ENCODE data around the gene PGC.

The PGC gene

DNA sequence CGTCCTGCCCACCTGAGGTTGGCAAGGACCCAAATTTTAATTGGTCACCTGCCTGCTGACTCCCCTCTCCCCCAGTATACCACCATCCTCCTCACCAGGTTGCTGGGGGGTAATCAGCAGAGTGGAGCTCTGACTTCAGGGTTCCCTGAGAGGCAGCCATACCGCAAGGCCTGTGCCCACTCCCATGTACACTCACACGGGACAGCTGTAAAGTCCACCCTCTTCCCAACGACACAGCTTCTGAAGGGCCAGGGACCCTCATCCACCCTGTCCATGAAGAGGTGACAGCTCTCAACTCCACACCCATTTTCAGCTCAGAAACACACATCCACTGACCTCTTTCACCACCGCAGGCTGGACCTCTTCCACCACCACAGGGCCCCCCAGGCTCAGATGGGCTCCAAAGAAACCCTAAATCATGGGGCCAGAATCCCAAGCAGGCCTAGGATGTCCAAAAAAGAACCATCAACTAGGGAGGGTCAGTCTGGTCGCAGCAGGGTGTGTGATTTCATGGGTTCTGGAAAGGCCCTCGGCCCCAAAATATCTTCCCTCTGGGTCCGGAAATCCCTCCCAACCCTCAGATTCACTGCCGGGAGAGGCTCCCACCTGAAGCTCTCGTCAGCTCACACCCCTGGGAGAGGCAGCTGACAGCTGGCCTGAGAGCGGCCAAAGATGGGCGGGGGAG, 41.7 kb downstream of the PGC start:
- H3K9ac ChIP-seq (ENCODE audit: low read length): no peak overlapping the region
- H3K27me3 ChIP-seq (ENCODE audit: control insufficient read depth, insufficient read depth, low read length): no peaks in the 10 kb centered on the region
- H3K4me3 ChIP-seq (ENCODE audit: low read length): no peak overlapping the region
- H3K27ac ChIP-seq (ENCODE audit: low read length): no peak overlapping the region
- H3K9me3 ChIP-seq (ENCODE audit: control insufficient read depth, low read depth, low read length): no peaks in the 10 kb centered on the region
- H3K4me1 ChIP-seq (ENCODE audit: control insufficient read depth, low read depth, low read length): peaks cover 7% of the 10 kb centered on the region
- no peaks in the 10 kb centered on the region for H3K36me3 ChIP-seq (ENCODE audit: control insufficient read depth, low read depth, low read length)

DNA sequence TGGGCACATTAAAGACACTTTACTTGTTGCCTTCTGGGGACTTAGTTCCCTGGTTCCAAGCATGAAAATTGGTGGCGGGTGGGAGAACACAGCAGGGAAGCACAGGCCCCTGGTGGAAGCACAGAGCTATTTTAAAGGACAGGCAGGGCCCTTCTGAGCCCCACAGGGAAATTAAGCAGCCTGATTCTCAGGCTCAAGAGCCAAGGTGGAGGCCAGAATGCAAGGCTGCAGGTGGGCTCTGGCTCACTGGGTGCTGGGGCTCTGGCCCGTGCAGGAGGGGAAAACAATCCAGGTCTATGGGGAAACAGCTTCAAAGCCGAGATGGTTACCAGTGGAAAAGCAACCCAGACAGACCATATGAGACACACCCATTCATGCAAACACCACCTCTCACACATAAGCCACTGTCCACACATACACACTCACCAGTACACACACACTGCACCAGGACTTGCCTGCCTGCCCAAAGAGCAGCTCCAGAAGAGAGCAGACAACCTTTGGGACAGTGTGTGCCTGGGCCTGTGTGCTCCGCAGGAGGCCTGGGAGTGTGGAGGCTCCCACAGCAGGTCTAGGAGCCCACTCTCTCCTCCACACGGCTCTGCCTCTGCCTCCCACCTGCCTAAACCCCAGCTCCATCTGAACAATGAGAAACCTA, 42.4 kb downstream of the PGC start:
- no peak overlapping the region for H3K9ac ChIP-seq (ENCODE audit: low read length)
- no peaks in the 10 kb centered on the region for H3K9me3 ChIP-seq (ENCODE audit: control insufficient read depth, low read depth, low read length)
- H3K36me3 ChIP-seq (ENCODE audit: control insufficient read depth, low read depth, low read length): no peaks in the 10 kb centered on the region
- no peak overlapping the region for H3K27ac ChIP-seq (ENCODE audit: low read length)
- peaks cover 8% of the 10 kb centered on the region for H3K4me1 ChIP-seq (ENCODE audit: control insufficient read depth, low read depth, low read length)
- H3K4me3 ChIP-seq (ENCODE audit: low read length): no peak overlapping the region
- H3K27me3 ChIP-seq (ENCODE audit: control insufficient read depth, insufficient read depth, low read length): no peaks in the 10 kb centered on the region

DNA sequence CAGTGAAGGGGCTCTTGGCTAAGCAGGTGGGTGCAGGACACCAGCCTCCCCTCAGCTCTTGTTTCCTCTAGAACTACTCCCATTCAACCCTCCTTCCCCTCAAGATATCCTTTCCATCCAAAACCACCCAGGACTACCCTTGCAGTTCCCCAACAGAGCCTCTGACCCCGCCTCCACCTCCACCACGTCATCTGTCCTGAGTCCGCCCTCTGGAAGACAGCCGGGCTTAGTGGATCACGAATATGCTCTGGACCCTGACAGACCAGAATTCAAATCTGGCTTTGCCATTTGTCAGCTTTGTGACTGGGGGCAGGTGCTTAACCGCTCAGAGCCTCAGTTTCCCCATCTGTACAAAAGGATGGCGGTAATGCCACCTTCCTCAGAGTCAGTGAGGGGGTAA, 43.2 kb downstream of the PGC start:
- no peak overlapping the region for H3K9ac ChIP-seq (ENCODE audit: low read length)

DNA sequence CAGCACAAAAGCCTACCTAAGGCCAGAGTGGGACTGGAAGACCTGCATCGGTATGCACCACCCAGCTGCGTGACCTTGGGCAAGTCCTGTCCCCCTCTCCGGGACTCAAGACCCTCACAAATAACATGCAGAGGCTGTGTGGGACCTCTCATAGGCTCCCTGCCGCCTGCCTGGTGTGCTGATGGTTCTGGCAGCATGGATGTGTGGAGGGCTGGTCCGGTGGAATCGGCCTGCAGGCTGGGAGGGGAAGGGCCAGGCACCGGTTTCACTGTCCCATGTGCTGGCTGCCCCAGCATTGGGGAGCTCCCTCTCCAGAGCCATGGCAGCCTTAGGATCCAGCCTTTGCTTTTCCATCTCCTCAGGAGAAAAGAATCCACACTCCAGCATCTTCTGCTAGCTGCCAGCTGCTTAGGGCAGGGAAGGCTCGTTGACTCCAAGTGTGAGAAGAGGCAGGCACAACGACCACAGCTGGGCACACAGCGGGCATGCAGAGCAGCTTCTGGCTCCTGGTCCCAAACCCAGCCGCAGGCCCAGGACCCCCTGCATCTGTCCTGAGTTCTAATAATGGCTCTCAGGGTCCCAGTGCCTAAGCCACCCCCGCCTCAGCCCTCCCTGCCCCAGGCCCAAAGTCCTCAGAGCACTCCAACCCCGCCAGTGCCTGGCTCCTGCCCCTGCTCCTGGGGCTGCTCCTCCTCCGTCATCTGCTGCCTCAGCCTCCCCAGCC, 44.3 kb downstream of the PGC start:
- Histone ChIP-seq H3K27ac (ENCODE audit: low read length) (no peak overlapping the region), H3K4me1 (ENCODE audit: control insufficient read depth, low read depth, low read length) (peaks cover 8% of the 10 kb centered on the region), H3K27me3 (ENCODE audit: control insufficient read depth, insufficient read depth, low read length) (no peaks in the 10 kb centered on the region), H3K36me3 (ENCODE audit: control insufficient read depth, low read depth, low read length) (no peaks in the 10 kb centered on the region), H3K9me3 (ENCODE audit: control insufficient read depth, low read depth, low read length) (no peaks in the 10 kb centered on the region), H3K9ac (ENCODE audit: low read length) (no peak overlapping the region), H3K4me3 (ENCODE audit: low read length) (no peak overlapping the region)

More for the DNA sequence above, 43.2 kb downstream of the PGC start:
- Histone ChIP-seq H3K4me3 (ENCODE audit: low read length) (no peak overlapping the region), H3K27ac (ENCODE audit: low read length) (no peak overlapping the region), H3K9me3 (ENCODE audit: control insufficient read depth, low read depth, low read length) (no peaks in the 10 kb centered on the region), H3K36me3 (ENCODE audit: control insufficient read depth, low read depth, low read length) (no peaks in the 10 kb centered on the region), H3K4me1 (ENCODE audit: control insufficient read depth, low read depth, low read length) (peaks cover 8% of the 10 kb centered on the region), H3K27me3 (ENCODE audit: control insufficient read depth, insufficient read depth, low read length) (no peaks in the 10 kb centered on the region)

DNA sequence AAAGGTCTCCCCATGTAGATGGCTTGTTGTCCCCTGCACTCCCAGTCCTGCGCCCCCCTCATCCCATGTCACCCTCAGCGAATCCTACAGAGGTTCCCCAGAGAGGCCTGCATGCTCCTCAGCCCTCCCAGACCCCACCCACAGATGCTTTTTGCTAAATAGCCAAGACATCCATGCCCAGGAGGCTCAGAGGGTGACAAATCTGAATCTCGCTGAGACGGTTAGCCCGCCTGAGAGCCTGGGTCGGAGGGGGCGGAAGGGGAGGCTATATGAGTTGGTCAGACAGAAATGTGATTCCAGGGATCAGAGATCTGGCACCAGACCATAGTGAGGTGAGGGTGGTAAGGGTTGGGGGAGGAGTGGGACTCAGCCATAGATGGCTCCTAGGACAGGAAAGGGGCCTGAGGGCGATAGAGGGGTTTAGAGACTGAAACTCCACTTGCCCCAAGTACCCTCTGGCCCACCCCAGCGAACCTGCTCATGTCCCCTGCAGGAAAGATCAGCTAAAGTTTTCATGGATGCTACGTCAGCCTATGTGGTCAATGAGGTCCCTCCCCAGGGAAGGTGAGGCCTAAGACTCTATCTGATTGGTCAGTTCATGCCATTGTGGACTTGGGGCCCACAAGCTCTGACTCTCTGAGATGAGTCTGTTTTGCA, 45.0 kb downstream of the PGC start:
- Histone ChIP-seq H3K9me3 (ENCODE audit: control insufficient read depth, low read depth, low read length) (no peaks in the 10 kb centered on the region), H3K9ac (ENCODE audit: low read length) (no peak overlapping the region), H3K27ac (ENCODE audit: low read length) (no peak overlapping the region), H3K4me3 (ENCODE audit: low read length) (no peak overlapping the region), H3K27me3 (ENCODE audit: control insufficient read depth, insufficient read depth, low read length) (no peaks in the 10 kb centered on the region), H3K4me1 (ENCODE audit: control insufficient read depth, low read depth, low read length) (peaks cover 8% of the 10 kb centered on the region), H3K36me3 (ENCODE audit: control insufficient read depth, low read depth, low read length) (no peaks in the 10 kb centered on the region)

DNA sequence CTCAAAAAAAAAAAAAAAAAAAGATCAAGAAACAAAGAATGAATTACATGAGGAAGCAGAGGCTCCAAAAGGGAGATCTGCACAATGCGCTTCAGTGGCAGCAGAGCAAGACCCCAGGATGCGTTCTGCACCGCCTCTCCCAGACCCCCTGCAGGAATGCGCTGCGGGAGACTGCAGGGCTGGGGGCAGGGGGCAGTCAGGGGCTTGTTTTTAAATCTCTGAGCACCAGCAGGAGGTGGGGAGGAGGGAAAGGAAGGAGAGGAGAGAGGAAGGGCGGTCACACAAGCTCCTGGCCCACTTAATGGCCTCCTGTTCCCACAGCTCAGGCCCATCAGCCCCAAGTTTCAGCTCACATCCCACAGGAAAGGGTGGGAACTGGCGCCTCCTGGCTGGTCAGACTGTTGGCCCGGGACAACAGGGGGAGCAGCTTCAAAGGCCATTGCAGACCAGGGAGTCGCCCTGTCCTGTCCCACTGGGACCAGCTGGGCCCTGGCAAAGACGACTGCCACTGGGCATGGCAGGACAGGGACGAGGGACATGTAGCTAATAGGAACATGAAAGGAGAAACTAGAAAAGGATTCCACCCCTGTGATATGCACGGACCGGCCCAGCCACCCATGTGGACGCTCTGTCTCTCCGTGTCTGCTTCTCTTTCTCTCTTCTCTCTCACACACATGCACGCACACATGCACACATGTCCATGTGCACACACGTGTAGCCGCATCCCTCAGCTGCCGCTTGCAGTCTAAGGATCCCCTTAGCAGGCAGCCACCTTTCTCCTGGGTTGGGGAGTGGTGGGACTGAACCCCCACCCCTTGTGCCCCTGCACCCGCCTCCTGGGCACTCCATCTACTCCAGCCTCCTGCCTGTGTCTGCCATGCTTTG, 46.5 kb downstream of the PGC start:
- H3K27me3 ChIP-seq (ENCODE audit: control insufficient read depth, insufficient read depth, low read length): no peaks in the 10 kb centered on the region
- no peak overlapping the region for H3K9ac ChIP-seq (ENCODE audit: low read length)
- no peaks in the 10 kb centered on the region for H3K9me3 ChIP-seq (ENCODE audit: control insufficient read depth, low read depth, low read length)
- H3K4me1 ChIP-seq (ENCODE audit: control insufficient read depth, low read depth, low read length): peaks cover 8% of the 10 kb centered on the region
- no peaks in the 10 kb centered on the region for H3K36me3 ChIP-seq (ENCODE audit: control insufficient read depth, low read depth, low read length)
- no peak overlapping the region for H3K27ac ChIP-seq (ENCODE audit: low read length)
- H3K4me3 ChIP-seq (ENCODE audit: low read length): no peak overlapping the region

DNA sequence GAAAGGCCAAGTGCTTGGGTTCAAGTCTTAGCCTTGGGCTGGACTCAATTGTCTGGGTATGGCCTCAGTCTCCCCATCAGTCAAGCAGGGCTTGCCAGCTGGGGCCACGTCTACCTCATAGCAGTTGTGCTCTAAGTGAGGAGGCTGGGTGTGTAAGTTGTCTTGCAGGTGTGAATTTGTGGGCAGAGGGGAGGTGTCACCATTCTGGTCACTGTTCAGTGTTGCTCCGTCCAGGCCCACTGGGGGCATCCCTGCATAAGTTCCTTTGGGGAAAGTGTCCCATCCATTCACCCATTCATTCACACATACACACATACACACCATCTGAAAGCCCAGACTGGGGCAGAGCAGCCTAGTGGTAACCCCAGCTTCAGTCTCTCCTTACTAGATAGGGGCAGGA, 48.1 kb downstream of the PGC start:
- no peak overlapping the region for H3K27ac ChIP-seq (ENCODE audit: low read length)
- no peaks in the 10 kb centered on the region for H3K36me3 ChIP-seq (ENCODE audit: control insufficient read depth, low read depth, low read length)
- H3K9ac ChIP-seq (ENCODE audit: low read length): no peak overlapping the region
- no peaks in the 10 kb centered on the region for H3K27me3 ChIP-seq (ENCODE audit: control insufficient read depth, insufficient read depth, low read length)
- H3K9me3 ChIP-seq (ENCODE audit: control insufficient read depth, low read depth, low read length): no peaks in the 10 kb centered on the region
- no peak overlapping the region for H3K4me3 ChIP-seq (ENCODE audit: low read length)
- H3K4me1 ChIP-seq (ENCODE audit: control insufficient read depth, low read depth, low read length): peaks cover 8% of the 10 kb centered on the region

DNA sequence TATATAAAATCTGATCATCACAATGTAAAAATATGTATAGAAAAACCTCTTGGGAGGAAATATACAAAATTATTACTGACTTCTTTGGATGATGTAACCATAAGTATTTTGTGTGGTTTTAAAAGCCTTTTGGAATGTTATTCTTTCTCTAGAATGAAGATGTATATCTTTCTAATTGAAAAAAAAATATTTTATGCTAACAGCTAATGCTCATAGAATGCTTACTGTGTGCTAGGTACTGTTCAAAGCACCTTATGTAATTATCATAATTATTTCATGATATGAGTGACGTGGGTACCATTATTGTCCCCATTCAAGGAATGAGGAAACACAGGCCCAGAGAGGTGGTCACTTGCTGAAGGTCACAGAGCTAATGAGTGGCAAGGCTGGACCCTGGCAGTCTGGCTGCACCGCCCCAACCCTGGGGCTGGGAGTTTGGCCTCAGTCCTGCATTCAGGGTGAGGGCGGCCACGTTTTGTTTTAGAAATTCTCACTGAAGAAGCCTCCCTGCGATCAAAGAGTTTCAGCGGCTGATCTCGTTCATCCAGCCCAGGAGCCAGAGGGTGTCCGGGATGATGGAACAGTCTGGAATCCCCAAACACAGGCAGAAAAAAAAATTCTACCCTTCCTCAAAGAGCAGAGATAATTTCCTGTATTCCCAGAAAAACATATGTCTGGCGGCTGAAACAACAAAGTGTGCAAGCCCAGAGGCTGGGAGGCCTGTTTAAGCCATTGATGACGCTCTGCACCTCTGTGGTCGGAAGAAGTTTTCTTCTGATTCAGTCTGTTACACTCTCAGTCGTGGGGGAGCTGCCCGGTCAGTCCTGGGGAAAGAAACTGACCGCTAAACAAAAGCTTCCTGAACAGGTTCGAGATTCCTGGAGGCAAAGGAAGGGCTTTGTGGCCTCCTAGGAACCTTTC, 49.1 kb downstream of the PGC start:
- Histone ChIP-seq H3K4me3 (ENCODE audit: low read length) (no peak overlapping the region), H3K9me3 (ENCODE audit: control insufficient read depth, low read depth, low read length) (no peaks in the 10 kb centered on the region), H3K4me1 (ENCODE audit: control insufficient read depth, low read depth, low read length) (peaks cover 8% of the 10 kb centered on the region)

DNA sequence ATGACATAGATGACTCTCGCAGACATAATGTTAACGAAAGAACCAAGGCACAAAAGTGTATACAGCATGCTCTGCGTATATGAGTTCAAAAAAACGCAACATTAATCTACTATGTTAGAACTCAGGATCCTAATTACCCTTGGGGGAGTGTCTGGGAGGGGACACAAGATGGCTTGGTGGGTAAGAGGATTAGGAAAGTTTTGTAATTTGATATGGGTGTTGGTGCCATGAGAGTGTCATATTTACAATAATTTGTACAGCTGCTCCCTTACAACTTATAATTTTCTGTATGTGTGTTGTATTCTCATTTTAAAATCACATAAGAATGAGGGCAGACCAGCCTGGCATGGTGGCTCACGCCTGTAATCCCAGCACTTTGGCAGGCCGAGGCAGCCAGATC, 50.4 kb downstream of the PGC start:
- H3K27me3 ChIP-seq (ENCODE audit: control insufficient read depth, insufficient read depth, low read length): no peaks in the 10 kb centered on the region
- H3K4me3 ChIP-seq (ENCODE audit: low read length): no peak overlapping the region
- H3K9me3 ChIP-seq (ENCODE audit: control insufficient read depth, low read depth, low read length): no peaks in the 10 kb centered on the region
- no peaks in the 10 kb centered on the region for H3K36me3 ChIP-seq (ENCODE audit: control insufficient read depth, low read depth, low read length)
- peaks cover 8% of the 10 kb centered on the region for H3K4me1 ChIP-seq (ENCODE audit: control insufficient read depth, low read depth, low read length)
- no peak overlapping the region for H3K27ac ChIP-seq (ENCODE audit: low read length)
- no peak overlapping the region for H3K9ac ChIP-seq (ENCODE audit: low read length)

More for the DNA sequence above, 49.1 kb downstream of the PGC start:
- H3K27ac ChIP-seq (ENCODE audit: low read length): no peak overlapping the region
- no peak overlapping the region for H3K9ac ChIP-seq (ENCODE audit: low read length)
- H3K36me3 ChIP-seq (ENCODE audit: control insufficient read depth, low read depth, low read length): no peaks in the 10 kb centered on the region
- no peaks in the 10 kb centered on the region for H3K27me3 ChIP-seq (ENCODE audit: control insufficient read depth, insufficient read depth, low read length)

DNA sequence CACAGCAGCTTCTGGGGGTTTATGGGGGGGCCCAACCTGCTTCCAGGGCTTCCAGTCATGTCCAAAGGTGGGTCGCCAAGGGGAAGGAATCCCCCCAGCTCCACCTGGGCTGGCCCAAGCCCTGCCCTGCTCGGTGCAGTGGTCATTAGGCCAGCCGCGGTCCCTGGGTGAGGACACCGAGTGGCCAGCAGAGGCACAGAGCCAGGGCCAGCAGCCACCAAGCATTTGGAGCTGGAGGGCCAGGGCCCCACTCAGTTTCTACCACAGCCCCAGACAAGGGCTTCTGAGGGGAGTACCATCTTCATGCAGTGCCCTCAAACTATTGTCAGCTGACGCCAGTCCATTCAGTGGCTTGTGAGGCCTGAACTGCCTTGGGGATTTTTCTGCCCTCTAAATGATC, 51.4 kb downstream of the PGC start:
- Histone ChIP-seq H3K4me3 (ENCODE audit: low read length) (no peak overlapping the region), H3K36me3 (ENCODE audit: control insufficient read depth, low read depth, low read length) (no peaks in the 10 kb centered on the region), H3K9ac (ENCODE audit: low read length) (no peak overlapping the region), H3K27me3 (ENCODE audit: control insufficient read depth, insufficient read depth, low read length) (no peaks in the 10 kb centered on the region), H3K9me3 (ENCODE audit: control insufficient read depth, low read depth, low read length) (no peaks in the 10 kb centered on the region), H3K27ac (ENCODE audit: low read length) (no peak overlapping the region), H3K4me1 (ENCODE audit: control insufficient read depth, low read depth, low read length) (peaks cover 5% of the 10 kb centered on the region)
